Endothelial cell of umbilical vein (primary cell): ENCODE data around the gene SLC4A2.

Experiments used
- EZH2 ChIP-seq: IDR thresholded peaks from 2 replicates; pipeline ENCODE4 v1.6.1; 2012; ENCODE audit warnings: borderline replicate concordance, low read depth, mild to moderate bottlenecking, moderate library complexity, low read length, inconsistent platforms; ENCODE audit not compliant: severe bottlenecking
- JUN ChIP-seq: IDR thresholded peaks from 2 replicates; pipeline ENCODE4 v1.6.1; 2011; ENCODE audit warnings: borderline replicate concordance, low read depth; ENCODE audit not compliant: insufficient read length, insufficient read depth
- MYC ChIP-seq: IDR thresholded peaks from one replicate; pipeline ENCODE4 v1.6.1; 2011; ENCODE audit warnings: mild to moderate bottlenecking, low read depth, low read length
- POLR2A ChIP-seq: IDR thresholded peaks from 2 replicates; pipeline ENCODE4 v1.6.1; 2012; ENCODE audit warnings: low read depth, mild to moderate bottlenecking, control low read depth, low read length
- POLR2AphosphoS5 ChIP-seq: IDR thresholded peaks from 2 replicates; pipeline ENCODE4 v1.6.1; 2012; ENCODE audit warnings: low read depth, mild to moderate bottlenecking, control low read depth, low read length, moderate library complexity; ENCODE audit not compliant: insufficient read depth
- TF ChIP-seq, protein P1 (sequence below), 2 donors: IDR thresholded peaks; 1 replicate in 1 of 2; 2 replicates in 1 of 2; pipeline ENCODE4 v1.5.1; 2011; ENCODE audit warnings: low read length in 2 of 2, mild to moderate bottlenecking in 2 of 2, moderate library complexity in 2 of 2, control low read depth in 1 of 2, inconsistent platforms in 1 of 2, low read depth in 1 of 2; ENCODE audit not compliant: insufficient read depth in 1 of 2; ENCODE audit errors: extremely low read depth in 1 of 2

DNA sequence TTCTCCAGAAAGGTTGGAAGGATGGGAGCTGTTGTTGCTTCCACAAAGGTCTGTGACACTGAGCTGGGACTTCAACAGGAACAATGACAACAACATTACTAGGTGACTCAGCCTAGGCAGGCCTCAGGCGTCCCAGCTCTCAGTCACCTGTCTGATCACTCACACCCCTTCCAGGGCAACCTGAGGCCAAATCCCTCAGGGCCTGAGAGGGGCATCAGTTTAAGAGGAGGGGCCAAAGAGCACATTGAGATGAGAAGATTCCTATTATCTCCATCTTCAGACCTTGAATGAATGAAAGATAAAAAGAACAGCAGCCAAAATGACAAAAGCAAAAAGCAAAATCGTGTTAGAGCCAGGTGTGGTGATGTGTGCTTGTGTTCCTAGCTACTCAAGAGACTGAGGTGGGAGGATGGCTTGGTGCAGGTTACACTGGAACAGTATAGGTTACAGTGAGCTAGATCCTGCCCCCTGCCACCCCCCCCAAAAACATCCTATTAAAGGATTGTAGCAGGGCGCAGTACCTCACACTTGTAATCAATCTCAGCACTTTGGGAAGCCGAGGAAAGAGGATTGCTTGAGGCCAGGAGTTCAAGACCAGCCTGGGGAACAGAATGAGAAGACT lies 34.8 kb upstream of the SLC4A2 start, which contains the start of gene ATG9B:
- TF ChIP-seq POLR2AphosphoS5 (no peak), EZH2 (no peak), JUN (no peak), POLR2A (no peak), MYC (no peak)
- TF ChIP-seq, protein P1, sequence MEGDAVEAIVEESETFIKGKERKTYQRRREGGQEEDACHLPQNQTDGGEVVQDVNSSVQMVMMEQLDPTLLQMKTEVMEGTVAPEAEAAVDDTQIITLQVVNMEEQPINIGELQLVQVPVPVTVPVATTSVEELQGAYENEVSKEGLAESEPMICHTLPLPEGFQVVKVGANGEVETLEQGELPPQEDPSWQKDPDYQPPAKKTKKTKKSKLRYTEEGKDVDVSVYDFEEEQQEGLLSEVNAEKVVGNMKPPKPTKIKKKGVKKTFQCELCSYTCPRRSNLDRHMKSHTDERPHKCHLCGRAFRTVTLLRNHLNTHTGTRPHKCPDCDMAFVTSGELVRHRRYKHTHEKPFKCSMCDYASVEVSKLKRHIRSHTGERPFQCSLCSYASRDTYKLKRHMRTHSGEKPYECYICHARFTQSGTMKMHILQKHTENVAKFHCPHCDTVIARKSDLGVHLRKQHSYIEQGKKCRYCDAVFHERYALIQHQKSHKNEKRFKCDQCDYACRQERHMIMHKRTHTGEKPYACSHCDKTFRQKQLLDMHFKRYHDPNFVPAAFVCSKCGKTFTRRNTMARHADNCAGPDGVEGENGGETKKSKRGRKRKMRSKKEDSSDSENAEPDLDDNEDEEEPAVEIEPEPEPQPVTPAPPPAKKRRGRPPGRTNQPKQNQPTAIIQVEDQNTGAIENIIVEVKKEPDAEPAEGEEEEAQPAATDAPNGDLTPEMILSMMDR (IDR thresholded peaks at IDR 0.05; ENCODE audit: extremely low read depth in 1 of 2, insufficient read depth in 1 of 2, low read depth in 1 of 2, low read length in 2 of 2): no peak
